Measurements from ENCODE around the gene ATP6V1A. TPM values are rescaled to one million over a fixed set of nuclear protein-coding genes. Genes with fewer than 3 reads are reported as not detected.

ATP6V1A gene
- polyA plus RNA-seq, 1 of the 3 experiments (the other 2 are of a cell fraction), result 12.1 TPM

Other genes with a start within 250 kb of the ATP6V1A start
- 3.9 and 4.6 TPM in 2 replicates for gene SPICE1, start 231.9 kb upstream of the ATP6V1A start, polyA plus RNA-seq (2012; rRNA removed)
- gene SIDT1, start 214.5 kb upstream of the ATP6V1A start, polyA plus RNA-seq (2012; rRNA removed), result 0.02 and 0.03 TPM in 2 replicates
- 3.1 and 4.4 TPM in 2 replicates for gene USF3, start 50.4 kb upstream of the ATP6V1A start, polyA plus RNA-seq (2012; rRNA removed)
- gene NAA50, start 786 bp upstream of the ATP6V1A start, polyA plus RNA-seq (2012; rRNA removed), result 39.6 and 79.5 TPM in 2 replicates
- 1.2 and 1.3 TPM in 2 replicates for gene GRAMD1C, start 91.8 kb downstream of the ATP6V1A start, polyA plus RNA-seq (2012; rRNA removed)
- gene ZDHHC23, start 201.0 kb downstream of the ATP6V1A start, polyA plus RNA-seq (2012; rRNA removed), result 3.7 and 6.4 TPM in 2 replicates